HEK293T (cell line): ENCODE data around the gene ARL4D.

Experiments
- FOXA1 ChIP-seq: fragments of 450-650 bp; IDR thresholded peaks from 2 replicates; pipeline ENCODE4 v1.6.1; 2016; ENCODE audit warnings: mild to moderate bottlenecking
- FOXK2 ChIP-seq: fragments of 450-650 bp; IDR thresholded peaks from 2 replicates; pipeline ENCODE4 v1.6.1; 2016; ENCODE audit warnings: mild to moderate bottlenecking
- NFRKB ChIP-seq: fragments of 450-650 bp; IDR thresholded peaks from 2 replicates; pipeline ENCODE4 v1.6.1; 2016; ENCODE audit warnings: mild to moderate bottlenecking, moderate library complexity
- TARDBP ChIP-seq: fragments of 450-650 bp; IDR thresholded peaks from 2 replicates; pipeline ENCODE4 v1.6.1; 2016
- TF ChIP-seq, protein P1 (sequence below): fragments of 450-650 bp; IDR thresholded peaks from 2 replicates; pipeline ENCODE4 v1.6.1; 2016

DNA sequence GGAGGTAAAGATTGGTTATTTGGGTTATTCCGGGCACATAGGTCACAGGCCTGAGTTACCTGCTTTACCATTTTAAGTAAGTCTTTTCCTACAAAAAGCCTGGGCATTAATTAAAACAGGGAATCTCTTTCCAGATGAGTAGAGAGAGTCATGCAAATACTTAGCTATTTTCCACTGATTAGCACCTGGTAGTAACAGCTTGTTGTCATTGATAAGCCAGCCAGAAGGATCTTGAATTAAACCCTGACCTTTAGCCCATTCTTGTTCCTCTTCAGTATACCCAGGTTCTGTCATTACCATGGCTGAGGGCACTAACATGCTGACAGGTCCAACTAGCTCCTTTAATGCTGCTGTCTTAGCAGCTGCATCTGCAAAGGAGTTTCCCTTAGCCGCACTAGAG, 44.4 kb upstream of the ARL4D start:
- TF ChIP-seq NFRKB = no peak
- TF ChIP-seq TARDBP = no peak
- no peak for TF ChIP-seq FOXK2
- no peak for TF ChIP-seq FOXA1
- TF ChIP-seq, protein P1, sequence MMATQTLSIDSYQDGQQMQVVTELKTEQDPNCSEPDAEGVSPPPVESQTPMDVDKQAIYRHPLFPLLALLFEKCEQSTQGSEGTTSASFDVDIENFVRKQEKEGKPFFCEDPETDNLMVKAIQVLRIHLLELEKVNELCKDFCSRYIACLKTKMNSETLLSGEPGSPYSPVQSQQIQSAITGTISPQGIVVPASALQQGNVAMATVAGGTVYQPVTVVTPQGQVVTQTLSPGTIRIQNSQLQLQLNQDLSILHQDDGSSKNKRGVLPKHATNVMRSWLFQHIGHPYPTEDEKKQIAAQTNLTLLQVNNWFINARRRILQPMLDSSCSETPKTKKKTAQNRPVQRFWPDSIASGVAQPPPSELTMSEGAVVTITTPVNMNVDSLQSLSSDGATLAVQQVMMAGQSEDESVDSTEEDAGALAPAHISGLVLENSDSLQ = no peak
